GM21737 (cell line): ENCODE results near the gene STMN3.
"Not testable (repeated sequence)": the region's sequence is repeated elsewhere in the genome, so short reads cannot be mapped to it uniquely, and the experiment has no call there.

Experiments used
- ATAC-seq: cut with Tn5 transposase; IDR thresholded peaks from one replicate; pipeline ENCODE4 v1.9.1; 2021; ENCODE audit warnings: mild to moderate bottlenecking, moderate library complexity; ENCODE audit not compliant: unreplicated experiment

The STMN3 gene

DNA sequence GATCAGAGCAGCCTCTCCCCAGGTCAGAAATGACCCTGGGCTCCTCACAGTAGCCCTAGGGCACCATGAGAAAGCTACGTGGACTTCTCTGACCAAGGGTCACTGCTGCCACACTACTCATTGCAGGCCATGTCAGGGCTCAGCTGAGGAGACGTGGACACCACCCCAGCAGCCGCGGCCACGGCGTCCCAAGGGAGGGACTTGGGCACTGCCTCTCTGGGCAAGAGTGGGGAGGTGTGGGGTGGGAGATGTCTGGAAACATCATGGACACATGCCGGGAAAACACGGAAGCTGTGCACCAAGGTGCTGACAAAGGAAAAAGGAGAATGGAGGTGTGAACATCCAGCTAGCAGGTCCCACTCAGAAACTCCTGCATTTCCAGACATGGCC lies 35.4 kb downstream of the STMN3 start:
- no peak for ATAC-seq

DNA sequence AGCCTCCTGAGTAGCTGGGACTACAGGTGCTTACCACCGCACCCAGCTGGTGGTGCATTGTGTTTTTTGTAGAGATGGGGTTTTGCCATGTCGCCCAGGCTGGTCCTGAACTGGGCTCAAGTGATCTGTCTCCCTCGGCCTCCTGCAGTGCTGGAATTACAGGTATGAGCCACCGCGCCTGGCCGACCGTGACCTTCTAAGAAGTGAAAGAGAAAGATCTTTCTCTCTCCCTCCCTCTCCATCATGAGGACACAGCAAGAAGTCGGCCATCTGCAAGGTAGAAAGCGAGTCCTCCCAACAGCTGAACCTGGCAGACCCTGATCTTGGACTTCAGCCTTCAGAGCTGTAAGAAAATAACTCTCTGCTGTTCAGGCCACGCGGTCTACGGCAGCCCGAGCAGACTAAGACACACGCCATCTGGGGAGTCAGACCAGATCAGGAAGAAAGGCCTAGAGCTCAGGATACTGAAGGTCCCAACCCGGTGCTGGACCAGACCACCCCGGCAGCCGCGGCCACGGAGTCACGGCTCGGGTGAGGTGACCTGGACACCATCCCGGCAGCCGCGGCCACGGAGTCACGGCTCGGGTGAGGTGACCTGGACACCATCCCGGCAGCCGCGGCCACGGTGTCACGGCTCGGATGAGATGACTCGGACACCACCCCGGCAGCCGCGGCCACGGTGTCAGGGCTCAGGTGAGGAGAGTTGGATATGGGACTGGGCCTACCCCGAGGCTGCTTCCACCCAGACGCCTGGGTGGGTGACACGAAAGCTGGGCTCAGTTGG lies 35.9 kb downstream of the STMN3 start:
- ATAC-seq = no peak

DNA sequence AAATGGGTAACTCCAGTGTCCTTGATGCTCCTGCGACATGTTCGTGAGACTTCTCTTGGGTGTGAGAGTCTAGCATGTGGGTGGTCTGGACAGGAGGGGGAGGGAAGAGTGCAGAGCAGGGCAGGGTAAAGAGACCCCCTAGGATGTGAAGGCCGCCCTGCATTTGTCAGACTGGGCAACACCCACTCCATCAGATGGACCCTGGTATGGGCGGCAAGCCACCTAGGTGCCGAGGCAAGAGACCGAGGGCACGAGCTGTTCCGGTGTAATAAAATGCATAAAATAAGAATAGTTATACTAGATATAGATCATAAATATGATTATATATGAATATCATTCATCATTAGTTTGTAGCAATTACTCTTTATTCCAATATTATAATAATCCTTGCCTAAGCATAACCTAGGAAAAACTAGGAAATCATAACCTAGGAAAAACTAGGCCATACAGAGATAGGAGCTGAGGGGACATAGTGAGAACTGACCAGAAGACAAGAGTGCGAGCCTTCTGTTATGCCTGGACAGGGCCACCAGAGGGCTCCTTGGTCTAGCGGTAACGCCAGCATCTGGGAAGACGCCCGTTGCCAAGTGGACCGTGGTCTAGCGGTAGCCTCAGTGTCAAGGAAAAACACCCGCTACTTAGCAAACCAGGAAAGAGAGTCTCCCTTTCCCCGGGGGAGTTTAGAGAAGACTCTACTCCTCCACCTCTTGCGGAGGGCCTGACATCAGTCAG lies 39.2 kb downstream of the STMN3 start:
- not testable (repeated sequence) for ATAC-seq

DNA sequence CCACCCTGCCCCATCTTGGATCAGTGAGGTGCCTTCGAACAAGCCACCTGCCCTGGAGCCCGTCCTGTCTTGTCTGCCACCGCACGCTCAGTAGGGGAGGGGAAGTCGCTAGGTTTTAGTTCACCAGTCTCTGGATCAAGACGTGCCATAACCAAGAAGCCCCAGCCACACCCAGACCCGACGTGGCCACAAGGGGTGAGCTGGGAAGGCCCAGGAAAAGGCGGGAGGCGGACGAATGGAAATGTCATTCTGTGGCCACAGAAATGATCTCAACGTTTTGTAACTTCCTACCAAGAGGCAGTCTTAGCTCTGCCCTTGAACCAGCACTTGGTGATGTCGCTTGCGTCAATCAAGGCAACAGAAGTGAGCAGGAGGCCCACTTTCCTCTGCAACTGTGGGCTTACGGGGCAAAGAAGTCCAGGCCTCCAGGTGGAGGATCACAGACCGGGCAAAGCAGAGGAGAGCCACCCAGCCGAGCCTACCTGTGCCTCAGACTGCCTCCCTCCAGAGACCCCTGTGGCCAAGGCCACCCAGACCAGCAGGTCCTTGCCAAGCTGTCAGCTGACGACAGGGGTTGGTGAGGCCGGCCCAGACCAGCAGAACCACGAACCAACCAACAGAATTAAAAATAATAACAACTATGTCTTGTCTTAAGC lies 40.8 kb downstream of the STMN3 start:
- ATAC-seq = no peak

- ATAC-seq = no peak
These were observed 41.6 kb downstream of the STMN3 start for GRCh38 chr20:63611646-63612045.

- ATAC-seq = no peak
These were observed 42.4 kb downstream of the STMN3 start for GRCh38 chr20:63610581-63611435.

GRCh38 chr20:63606686-63607085 lies 46.5 kb downstream of the STMN3 start:
- ATAC-seq = no peak

DNA sequence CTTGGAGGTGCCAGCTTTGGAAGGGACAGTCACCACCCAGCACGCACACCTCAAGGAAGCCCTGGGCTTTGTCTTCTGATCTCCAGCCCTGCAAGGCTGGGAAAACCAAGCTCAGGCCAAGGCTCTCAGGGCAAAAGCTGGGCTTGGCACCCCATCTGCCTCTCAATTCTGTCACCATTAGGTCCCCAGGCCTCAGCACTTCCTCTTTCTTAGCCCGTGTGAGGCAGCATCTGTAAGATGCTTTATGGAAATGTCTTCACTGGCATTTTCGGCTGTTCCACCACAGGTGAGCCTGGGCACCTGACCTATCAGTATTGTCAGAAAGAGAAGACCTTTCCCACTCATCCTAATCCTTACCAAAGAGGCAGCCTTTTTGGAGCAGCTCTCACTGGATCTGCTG lies 50.9 kb downstream of the STMN3 start:
- no peak for ATAC-seq

- not testable (repeated sequence) for ATAC-seq
These were observed 51.5 kb downstream of the STMN3 start for GRCh38 chr20:63601679-63602078.

DNA sequence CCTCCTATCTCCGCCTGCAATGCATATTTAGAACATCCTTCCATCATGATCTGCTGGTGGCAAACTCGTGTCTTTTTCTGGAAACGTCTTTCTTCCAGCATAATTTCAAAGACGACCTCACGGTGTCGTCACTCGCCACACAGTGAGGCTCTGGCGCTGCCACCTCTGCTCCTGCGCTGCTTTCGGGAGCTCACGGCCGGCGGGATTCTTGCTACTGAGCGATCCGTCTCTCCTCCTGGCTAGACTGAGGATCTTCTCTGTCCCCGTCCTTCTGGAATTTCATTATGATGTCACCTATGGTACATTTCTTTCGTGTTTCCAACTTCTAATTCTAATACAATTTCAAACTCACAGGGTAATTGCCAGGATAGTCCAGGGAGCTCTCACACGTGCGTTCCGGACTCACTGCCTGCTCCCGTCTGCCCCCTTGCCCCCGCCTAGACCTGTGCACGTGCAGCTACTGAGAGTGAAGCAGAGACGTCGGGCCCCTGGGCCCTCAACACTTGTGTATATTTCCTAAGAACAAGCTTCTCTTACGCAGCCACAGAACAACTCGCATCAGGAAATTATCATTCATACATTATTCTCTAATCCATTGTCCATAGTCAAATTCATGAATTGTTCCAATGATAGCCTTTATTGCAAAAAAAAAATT lies 53.7 kb downstream of the STMN3 start:
- no peak for ATAC-seq

- no peak for ATAC-seq
These were observed 54.5 kb downstream of the STMN3 start for GRCh38 chr20:63598479-63599395.

DNA sequence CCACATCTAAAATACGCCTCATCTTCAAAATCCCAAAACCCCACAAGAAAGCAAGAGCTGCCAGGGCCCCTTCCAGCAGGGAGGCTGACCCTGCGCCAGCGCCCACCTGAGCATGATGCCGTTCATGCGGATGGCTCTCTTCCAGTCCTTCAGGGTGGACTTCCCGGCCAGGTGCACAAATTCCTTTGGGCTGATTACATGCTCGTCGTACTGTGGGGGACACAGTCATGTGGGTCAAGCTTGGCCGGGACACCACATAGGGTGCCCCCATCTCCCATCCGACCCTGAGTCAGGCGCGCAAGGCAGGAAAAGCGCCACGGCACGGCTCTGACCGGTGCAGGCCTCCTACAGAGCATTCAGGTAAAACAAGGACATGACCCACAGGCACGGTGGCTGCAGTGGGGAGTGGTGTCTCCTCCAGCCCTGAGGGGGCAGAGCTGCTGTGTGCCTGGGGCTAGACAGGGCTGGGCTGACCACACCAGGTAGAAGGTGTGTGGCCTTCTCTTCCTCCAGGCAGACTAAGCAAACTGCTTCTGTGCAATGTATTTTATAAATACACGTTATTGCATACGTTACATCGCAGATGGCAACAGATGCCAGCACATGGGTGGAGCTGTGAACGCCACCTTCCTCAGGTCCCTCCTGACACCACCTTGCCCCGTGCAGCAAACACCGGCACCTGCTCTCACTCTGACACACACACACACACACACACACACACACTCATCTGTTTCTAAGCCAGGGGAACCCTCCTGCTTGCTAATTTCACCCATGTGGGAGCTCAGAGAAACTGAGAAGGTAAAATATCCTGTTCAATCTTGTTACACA lies 55.4 kb downstream of the STMN3 start:
- no peak for ATAC-seq

DNA sequence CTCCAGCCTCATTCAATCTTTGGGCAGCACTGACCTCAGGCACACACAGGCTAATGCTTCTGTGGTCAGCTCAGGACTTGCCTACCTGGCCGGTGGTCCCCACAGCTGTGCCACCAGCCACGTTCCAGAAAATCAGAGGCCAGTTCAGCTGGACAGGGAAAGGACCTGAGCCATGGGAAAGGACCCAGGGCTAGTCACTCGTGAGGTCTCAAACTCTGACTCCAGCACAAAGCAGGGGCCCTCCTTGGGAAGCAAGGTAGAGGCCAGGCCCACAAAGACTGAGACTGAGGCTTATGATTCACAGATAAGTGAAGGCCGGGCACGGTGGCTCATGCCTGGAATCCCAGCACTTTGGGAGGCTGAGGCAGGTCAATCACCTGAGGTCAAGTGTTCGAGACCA lies 56.8 kb downstream of the STMN3 start:
- ATAC-seq = no peak

DNA sequence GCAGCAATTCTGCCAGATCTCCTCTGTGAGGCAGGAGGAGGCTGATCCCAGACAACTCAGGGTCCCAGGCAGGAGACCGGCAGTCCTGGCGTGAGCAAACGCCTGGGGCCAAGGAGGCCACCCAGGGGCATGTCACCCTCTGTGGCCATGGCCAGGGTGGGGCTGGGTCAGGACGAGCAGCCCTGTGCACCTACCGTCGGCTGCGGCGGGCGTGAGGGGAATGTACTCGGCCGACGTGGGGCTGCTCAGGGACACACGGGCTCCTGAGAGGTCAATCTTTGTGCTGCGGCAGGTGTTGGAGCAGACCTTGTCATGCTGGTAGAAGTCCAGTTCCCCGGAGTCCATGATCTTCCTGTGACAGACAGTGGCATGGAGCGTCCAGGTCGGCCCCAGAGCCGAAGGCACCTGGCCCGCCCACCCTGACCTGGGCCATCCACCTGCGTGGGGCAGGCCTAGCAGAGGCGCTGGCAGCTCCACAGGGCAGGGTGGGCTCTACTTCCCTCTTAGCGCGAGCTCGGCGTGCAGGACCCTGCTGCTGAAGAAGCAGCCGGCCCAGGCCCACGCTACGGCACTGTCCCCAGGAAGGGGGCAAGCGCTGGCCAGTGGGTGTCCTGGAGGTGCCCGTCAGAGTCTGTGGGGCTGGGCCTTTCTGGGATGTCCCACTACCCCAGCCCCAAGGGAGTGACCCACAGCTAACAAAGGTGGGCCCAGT lies 57.7 kb downstream of the STMN3 start:
- ATAC-seq = no peak

DNA sequence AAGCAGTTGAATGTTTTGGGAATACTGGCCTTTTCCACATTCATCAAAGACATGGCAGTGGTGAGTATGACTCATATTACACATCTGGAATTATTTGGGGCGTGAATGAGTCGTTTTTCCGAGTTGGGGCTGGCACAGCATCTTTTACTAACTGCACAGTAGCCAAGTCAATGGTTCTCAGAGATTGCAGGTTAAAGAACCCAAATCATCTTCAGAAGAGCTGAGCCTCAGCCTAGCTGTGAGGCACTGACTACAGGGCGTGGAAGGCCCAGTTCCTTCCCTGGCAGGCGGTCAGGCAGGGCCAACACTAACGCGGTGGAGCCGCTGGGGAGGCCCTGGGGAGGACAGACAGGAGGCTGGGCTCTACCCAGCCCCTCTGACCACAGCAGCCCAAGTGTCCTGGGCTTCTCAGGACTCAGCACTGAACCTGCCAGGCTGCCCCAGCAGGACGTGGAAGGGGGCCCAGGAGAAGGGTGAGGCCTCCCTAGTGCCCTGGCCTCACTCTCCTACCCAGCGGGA lies 59.1 kb downstream of the STMN3 start:
- no peak for ATAC-seq

GRCh38 chr20:63592661-63593060 lies 60.6 kb downstream of the STMN3 start:
- ATAC-seq = no peak

DNA sequence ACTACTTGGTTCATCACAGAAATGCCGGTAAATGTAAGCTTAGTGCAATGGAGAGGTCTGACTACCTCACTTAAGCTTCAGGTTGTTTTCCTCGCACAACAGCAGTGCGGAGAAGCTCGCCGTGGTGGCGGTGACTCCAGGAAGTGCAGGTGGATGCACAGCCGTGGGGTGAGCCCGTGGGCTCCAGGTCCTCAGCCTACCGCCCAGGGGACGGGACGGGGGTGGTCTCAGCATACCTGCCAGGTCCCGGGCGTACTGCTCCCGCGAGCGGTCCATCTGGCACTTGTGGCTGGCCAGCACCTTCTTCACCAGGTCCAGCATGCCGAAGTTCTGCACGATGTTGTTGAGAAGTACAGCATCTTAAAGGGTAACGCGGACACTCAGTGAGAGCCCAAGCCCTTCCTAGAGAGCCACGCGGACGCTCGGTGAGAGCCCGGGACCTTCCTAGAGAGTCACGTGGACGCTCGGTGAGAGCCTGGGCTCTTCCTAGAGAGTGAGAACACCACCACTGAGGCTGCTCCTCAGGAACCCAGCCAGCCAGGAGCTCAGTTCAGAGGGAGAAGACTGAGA lies 61.4 kb downstream of the STMN3 start:
- no peak for ATAC-seq
